Astrocyte of the spinal cord (primary cell): Measurements from ENCODE around the gene SIRPB2.

Experiments used
- DNase-seq: peaks from one replicate; pipeline ENCODE4 v3.0.0; 2011; ENCODE audit warnings: low read depth, low spot score
- H3K4me3 ChIP-seq: 2 replicates; pipeline ENCODE4 v1.5.1; 2011; ENCODE audit warnings: low read depth, mild to moderate bottlenecking, low read length, moderate library complexity
- CTCF ChIP-seq: IDR thresholded peaks from 2 replicates; pipeline ENCODE4 v1.5.1; 2012; ENCODE audit warnings: low read depth, mild to moderate bottlenecking, low read length, inconsistent platforms
- in situ Hi-C: cut with HindIII; loops from 2 replicates; pipeline ENCODE4 v1.10.0; 2017; ENCODE audit warnings: low sequenced_read_pairs

The SIRPB2 gene

GRCh38 chr20:1472556-1473245 is 18.5 kb downstream of the SIRPB2 start:
- DNase-seq, result no peak
- no peak overlapping the region for H3K4me3 ChIP-seq
- in situ Hi-C loops, result no loop called here
- no peak for TF ChIP-seq CTCF

DNA sequence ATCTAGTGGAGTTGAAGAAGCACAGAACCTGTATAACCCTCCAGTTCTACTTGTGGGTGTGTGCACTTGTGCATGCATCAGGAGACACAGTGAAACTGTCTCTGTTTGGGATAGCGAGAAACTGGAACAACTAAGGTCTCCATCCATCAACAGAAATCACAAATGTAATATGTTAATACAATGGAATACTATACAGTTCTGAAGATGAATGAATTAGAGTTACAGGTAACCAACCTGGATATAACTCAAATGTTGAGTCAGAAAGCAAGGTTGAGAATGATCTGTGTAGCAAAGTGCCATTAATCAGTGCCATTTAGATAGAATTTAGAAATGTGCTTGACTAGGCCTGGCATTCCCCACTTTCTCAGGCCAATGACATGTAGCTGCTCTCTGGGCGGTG is 20.0 kb downstream of the SIRPB2 start:
- no peak for TF ChIP-seq CTCF
- no peak for DNase-seq
- no peak overlapping the region for H3K4me3 ChIP-seq
- in situ Hi-C loops, result no loop called here

DNA sequence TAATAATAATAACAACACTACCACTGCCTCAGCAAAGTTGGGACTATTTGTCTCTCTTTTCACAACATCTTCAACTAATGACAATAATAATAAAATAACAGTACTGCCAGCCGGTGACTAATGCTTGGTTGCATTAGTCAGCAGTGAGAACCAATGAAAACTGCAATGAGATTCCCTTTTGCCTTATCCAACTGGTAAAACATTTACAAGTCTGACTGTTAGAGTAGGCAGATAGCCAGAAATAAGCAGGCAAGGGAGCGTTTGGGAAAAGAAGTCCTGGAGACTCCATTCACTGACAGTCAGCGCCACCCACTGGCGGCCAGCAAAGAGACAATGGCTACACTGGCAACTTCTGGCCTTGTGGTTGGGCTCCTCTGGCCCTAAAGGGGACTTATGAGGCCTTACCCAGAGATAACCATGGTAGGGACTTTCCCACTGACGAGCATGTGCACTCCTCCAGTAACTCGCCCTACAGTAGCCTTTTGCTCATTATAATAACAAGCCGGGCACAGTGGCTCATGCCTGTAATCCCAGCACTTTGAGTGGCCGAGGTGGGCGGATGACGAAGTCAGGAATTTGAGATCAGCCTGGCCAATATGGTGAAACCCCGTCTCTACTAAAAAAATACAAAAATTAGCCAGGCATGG is 21.2 kb downstream of the SIRPB2 start:
- H3K4me3 ChIP-seq, result no peak overlapping the region
- peak; percentile 99 for DNase-seq
- in situ Hi-C loops, result no loop called here
- TF ChIP-seq CTCF, result peak; percentile 87

GRCh38 chr20:1469306-1469905 is 21.8 kb downstream of the SIRPB2 start:
- H3K4me3 ChIP-seq, result no peak overlapping the region
- in situ Hi-C loops, result no loop called here
- TF ChIP-seq CTCF, result no peak
- no peak for DNase-seq

DNA sequence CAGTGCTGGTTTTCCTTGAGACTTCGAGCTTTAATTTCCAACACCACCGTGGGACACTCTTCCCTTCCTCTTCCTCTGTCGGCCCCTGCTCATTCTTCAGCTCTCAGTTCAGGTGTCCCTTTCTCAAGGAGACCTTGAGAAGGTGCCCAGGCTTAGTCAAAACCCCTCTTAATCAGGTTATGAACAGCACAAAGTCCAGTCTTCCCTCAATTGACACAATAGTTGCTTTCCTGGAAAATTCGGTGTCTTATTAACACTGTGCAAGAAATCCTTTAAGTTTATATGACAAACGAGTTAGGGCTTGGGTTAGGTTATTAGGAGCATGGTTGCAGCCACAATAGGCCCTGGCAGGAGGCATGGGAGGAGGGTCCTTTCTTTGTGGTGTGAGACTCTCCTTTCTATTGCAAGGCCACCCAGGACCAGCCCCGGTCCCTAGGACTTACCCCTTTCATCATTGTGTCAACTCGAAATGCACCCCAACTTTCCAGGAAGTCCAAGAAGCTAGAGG is 23.0 kb downstream of the SIRPB2 start:
- H3K4me3 ChIP-seq, result no peak overlapping the region
- in situ Hi-C loops, result no loop called here
- no peak for DNase-seq
- no peak for TF ChIP-seq CTCF

- in situ Hi-C loops, result no loop called here
- DNase-seq, result no peak
- no peak for TF ChIP-seq CTCF
- H3K4me3 ChIP-seq, result no peak overlapping the region
Observed at GRCh38 chr20:1467355-1468116, 23.7 kb downstream of the SIRPB2 start.
